Activated CD8-positive, alpha-beta T cell treated with anti-CD3 and anti-CD28 coated beads for 36 hours (primary cell): ENCODE results near the gene GALNT9. TPM values are rescaled to one million over a fixed set of nuclear protein-coding genes. Genes with fewer than 3 reads are reported as not detected.

ENCODE experiments used
- ATAC-seq: fragments of 200-7000 bp; cut with Tn5 transposase; one replicate; pipeline ENCODE4 v1.10.0; 2021; ENCODE audit warnings: mild to moderate bottlenecking, moderate library complexity
- CTCF ChIA-PET: fragments of 350-600 bp; sonication (Branson Sonifier 250); formaldehyde crosslinking; loops from one replicate; lab custom pipeline; 2021; ENCODE audit warnings: antibody characterized with exemption; lab: Charles Lee
- POLR2A ChIA-PET: fragments of 350-600 bp; sonication (Branson Sonifier 250); formaldehyde crosslinking; loops from one replicate; lab custom pipeline; 2021; ENCODE audit warnings: antibody characterized with exemption; lab: Charles Lee
- DNase-seq: peaks from one replicate; pipeline ENCODE4 v3.0.0-alpha.2; 2020
- H3K27ac Mint-ChIP-seq: one replicate; pipeline ENCODE4 v1.8.0; 2021; ENCODE audit warnings: mild to moderate bottlenecking, mixed read lengths
- H3K27me3 Mint-ChIP-seq: one replicate; pipeline ENCODE4 v1.8.0; 2021; ENCODE audit warnings: mixed read lengths
- H3K36me3 Mint-ChIP-seq: one replicate; pipeline ENCODE4 v1.8.0; 2021; ENCODE audit warnings: low read depth, mixed read lengths
- H3K4me1 Mint-ChIP-seq: one replicate; pipeline ENCODE4 v1.8.0; 2021; ENCODE audit warnings: low read depth, mixed read lengths
- H3K4me3 Mint-ChIP-seq: one replicate; pipeline ENCODE4 v1.8.0; 2021; ENCODE audit warnings: mild to moderate bottlenecking, moderate library complexity, mixed read lengths
- H3K9me3 Mint-ChIP-seq: one replicate; pipeline ENCODE4 v1.8.0; 2021; ENCODE audit warnings: mixed read lengths
- intact Hi-C: fragments of 100-400 bp; cut with micrococcal nuclease; formaldehyde crosslinking; loops from one replicate; pipeline ENCODE4 v1.10.0; 2022
- total RNA-seq, 2 experiments: library from RNA; stranded (reverse); gene quantifications; one replicate each; pipeline ENCODE4 v1.2.3, GENCODE V29; 2021
- TF ChIP-seq, protein P1 (sequence below): fragments of 200-600 bp; IDR thresholded peaks from one replicate; pipeline ENCODE4 v1.8.0; 2022; ENCODE audit warnings: antibody characterized with exemption, mild to moderate bottlenecking

GALNT9 gene
- total RNA-seq, 2 experiments from 2014 or later: not detected

DNA sequence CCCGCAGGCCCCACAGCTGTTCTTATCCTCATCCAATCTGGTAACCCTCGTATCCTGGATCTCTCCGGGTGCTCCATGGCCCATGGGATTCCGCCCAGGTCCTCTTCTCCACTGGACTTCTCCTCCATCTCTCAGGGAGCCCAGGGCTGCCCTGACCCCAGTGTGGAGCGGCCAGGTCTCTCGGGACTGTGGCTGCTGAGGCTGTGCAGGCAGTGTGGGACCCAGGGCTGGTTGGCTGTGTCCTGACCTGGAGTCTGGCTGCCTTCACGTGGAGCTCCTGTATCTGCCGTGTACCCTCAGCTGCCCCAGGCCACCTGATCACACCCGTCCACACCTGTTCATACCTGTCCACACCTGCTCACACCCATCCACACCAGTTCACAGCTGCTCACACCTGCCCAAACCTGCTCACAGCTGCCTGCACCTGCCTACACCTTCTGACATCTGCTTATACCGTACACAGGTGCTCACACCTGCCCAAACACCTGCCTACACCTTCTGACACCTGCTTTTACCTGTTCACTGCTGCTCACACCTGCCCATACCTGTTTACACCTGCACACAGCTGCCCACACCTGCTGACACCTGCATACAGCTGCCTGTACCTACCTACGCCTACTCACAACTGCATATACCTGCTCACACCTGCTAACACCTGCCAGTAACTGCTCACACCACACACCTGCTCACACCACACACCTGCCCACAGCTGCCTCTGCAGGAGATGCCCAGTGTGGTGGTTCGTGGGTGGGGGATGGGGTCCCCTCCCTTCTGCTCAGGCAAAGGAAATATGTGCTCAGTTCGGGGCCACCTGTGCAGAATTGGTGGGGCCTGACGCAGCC lies 92.2 kb downstream of the GALNT9 start:
- CTCF ChIA-PET: no interaction called here
- Mint-ChIP-seq H3K27ac (no peak overlapping the region), H3K36me3 (no peaks in the 10 kb centered on the region), H3K9me3 (no peaks in the 10 kb centered on the region), H3K27me3 (no peaks in the 10 kb centered on the region), H3K4me3 (no peak overlapping the region), H3K4me1 (no peaks in the 10 kb centered on the region)
- DNase-seq (no peak), ATAC-seq (no peak)
- POLR2A ChIA-PET: no interaction called here
- intact Hi-C loops: no loop called here
- TF ChIP-seq, protein P1, sequence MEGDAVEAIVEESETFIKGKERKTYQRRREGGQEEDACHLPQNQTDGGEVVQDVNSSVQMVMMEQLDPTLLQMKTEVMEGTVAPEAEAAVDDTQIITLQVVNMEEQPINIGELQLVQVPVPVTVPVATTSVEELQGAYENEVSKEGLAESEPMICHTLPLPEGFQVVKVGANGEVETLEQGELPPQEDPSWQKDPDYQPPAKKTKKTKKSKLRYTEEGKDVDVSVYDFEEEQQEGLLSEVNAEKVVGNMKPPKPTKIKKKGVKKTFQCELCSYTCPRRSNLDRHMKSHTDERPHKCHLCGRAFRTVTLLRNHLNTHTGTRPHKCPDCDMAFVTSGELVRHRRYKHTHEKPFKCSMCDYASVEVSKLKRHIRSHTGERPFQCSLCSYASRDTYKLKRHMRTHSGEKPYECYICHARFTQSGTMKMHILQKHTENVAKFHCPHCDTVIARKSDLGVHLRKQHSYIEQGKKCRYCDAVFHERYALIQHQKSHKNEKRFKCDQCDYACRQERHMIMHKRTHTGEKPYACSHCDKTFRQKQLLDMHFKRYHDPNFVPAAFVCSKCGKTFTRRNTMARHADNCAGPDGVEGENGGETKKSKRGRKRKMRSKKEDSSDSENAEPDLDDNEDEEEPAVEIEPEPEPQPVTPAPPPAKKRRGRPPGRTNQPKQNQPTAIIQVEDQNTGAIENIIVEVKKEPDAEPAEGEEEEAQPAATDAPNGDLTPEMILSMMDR: no peak

DNA sequence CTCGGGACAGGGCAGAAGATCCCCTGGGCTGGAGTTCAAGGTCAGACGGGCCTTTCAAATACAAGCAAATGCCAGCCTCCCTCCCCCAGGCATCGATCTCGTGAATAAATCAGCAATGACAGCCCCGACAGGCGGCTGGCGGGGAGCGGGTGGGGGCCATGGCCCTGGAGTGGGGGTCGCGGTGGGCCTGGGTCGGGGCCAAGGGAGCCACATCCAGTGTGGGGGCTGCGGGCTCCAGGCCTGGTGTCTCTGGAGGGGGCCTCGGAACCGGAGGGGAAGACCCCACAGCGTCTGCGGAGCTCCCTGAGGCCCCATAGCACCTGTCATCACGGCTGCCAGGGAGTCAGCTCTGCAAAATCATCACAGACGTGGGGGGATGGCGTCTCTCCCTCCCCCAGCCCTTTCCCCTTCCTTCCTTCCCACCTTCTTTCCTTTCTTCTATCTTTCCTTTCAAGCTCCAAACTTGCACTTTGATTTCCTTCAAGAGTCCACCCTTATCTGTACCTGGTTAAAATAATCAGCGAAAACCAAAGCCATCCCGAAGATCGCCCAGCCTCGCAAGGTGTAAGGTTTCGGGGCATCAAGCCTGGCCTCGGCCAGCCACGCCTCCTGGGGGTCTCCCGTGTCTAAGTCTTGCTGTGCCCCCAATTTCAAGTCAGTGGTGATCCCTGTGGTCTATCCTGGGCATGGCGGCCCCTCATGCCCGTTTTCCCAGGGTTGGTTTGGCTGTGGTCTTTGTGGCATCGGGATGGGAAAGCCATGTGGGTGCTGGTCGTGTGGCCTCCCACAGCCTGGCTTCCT lies 93.1 kb downstream of the GALNT9 start:
- Mint-ChIP-seq H3K27me3 (no peaks in the 10 kb centered on the region), H3K9me3 (no peaks in the 10 kb centered on the region), H3K36me3 (no peaks in the 10 kb centered on the region), H3K27ac (no peak overlapping the region), H3K4me1 (no peaks in the 10 kb centered on the region), H3K4me3 (no peak overlapping the region)
- ChIA-PET CTCF (no interaction called here), POLR2A (no interaction called here)
- ATAC-seq (no peak), DNase-seq (no peak)
- intact Hi-C loops: no loop called here
- TF ChIP-seq, protein P1: no peak

DNA sequence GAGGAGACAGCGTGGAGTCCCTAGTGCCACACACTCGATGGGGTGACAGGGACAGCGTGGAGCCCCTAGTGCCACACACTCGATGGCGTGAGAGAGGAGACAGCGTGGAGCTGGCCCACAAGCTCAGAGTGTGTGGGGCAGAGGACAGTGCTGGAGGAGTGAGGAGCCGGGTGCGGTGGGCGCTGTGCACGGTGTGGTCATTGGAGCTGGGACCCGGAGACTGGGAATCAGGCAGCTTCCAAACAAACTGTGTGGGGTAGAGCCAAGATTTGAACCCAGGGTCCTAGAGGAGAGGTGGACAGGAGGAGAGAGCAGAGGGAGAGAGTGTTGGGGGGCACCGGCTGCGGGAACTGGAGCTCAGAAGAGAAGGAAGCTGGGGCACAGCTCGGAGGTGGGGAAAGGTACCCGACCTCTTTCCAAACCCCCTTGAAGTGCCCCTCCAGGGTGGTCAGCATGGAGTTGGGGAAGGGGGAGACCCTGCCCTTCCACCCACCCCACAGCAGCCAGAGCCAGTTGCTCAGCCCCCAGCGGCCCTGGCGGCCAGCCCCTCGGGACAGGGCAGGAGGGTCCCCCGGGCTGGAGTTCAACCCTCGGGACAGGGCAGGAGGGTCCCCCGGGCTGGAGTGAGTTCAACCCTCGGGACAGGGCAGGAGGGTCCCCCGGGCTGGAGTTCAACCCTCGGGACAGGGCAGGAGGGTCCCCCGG lies 94.1 kb downstream of the GALNT9 start:
- no peaks in the 10 kb centered on the region for H3K36me3 Mint-ChIP-seq
- ATAC-seq: no peak
- DNase-seq: no peak
- ChIA-PET CTCF (no interaction called here), POLR2A (no interaction called here)
- TF ChIP-seq, protein P1: no peak
- H3K9me3 Mint-ChIP-seq: no peaks in the 10 kb centered on the region
- intact Hi-C loops: no loop called here
- no peaks in the 10 kb centered on the region for H3K4me1 Mint-ChIP-seq
- no peak overlapping the region for H3K27ac Mint-ChIP-seq
- H3K4me3 Mint-ChIP-seq: no peak overlapping the region
- H3K27me3 Mint-ChIP-seq: no peaks in the 10 kb centered on the region

DNA sequence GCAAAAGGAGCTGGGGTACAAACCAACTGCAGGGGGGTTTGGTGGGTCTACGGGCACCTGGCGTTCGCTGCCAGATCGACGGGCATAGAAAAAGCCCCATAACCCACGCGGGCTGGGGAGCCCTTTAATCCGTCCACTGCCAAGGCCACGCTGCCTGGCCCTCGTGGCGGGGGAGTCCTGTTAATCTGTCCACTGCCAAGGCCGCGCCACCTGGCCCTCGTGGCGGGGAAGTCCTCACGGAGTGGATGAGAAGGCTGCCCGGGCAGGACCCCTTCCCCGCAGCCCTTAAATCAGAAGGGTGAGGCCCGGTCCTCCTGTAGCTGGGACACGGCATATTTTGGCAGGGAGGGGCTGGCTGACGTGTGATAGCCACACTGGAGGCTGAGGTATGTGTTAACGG lies 99.0 kb downstream of the GALNT9 start:
- Mint-ChIP-seq H3K27ac (no peak overlapping the region), H3K36me3 (no peaks in the 10 kb centered on the region), H3K27me3 (peaks cover 13% of the 10 kb centered on the region), H3K4me1 (no peaks in the 10 kb centered on the region), H3K4me3 (no peak overlapping the region), H3K9me3 (no peaks in the 10 kb centered on the region)
- no peak for ATAC-seq
- TF ChIP-seq, protein P1: no peak
- DNase-seq: no peak
- CTCF ChIA-PET: no interaction called here
- intact Hi-C loops: no loop called here
- POLR2A ChIA-PET: no interaction called here
